CD4-positive, alpha-beta memory T cell (primary cell): Measurements from ENCODE around the gene MEST. TPM values are rescaled to one million over a fixed set of nuclear protein-coding genes. Genes with fewer than 3 reads are reported as not detected.

Source experiments
- CTCF ChIA-PET: fragments of 350-600 bp; sonication (Branson Sonifier 250); formaldehyde crosslinking; loops from one replicate; lab custom pipeline; 2021; ENCODE audit warnings: inconsistent platforms; ENCODE audit not compliant: partially characterized antibody; lab: Charles Lee
- POLR2A ChIA-PET: fragments of 350-600 bp; sonication (Branson Sonifier 250); formaldehyde crosslinking; loops from one replicate; lab custom pipeline; 2021; ENCODE audit not compliant: partially characterized antibody; lab: Charles Lee
- DNase-seq, 5 donors: peaks; one replicate each; pipeline versions ENCODE4 v3.0.0 to v3.0.0-alpha.2; 2020 to 2022; ENCODE audit warnings: mixed read lengths in 1 of 5
- H3K27ac ChIP-seq: one replicate; pipeline ENCODE4 v1.7.0; 2013; ENCODE audit warnings: low read depth, low read length
- H3K27me3 ChIP-seq: 2 replicates; pipeline ENCODE4 v1.7.0; 2013; ENCODE audit warnings: mild to moderate bottlenecking, low read length, moderate library complexity; ENCODE audit not compliant: insufficient read depth
- H3K36me3 ChIP-seq: 2 replicates; pipeline ENCODE4 v1.7.0; 2013; ENCODE audit warnings: mild to moderate bottlenecking, low read length, moderate library complexity; ENCODE audit not compliant: insufficient read depth
- H3K4me1 ChIP-seq: 2 replicates; pipeline ENCODE4 v1.7.0; 2013; ENCODE audit warnings: mild to moderate bottlenecking, low read length, moderate library complexity; ENCODE audit not compliant: insufficient read depth
- H3K4me3 ChIP-seq, 2 donors: one replicate each; pipeline ENCODE4 v1.7.0; 2013; ENCODE audit warnings: low read length in 2 of 2, mild to moderate bottlenecking in 1 of 2
- H3K9me3 ChIP-seq, 2 donors: one replicate each; pipeline ENCODE4 v1.7.0; 2013; ENCODE audit warnings: low read length in 2 of 2, control low read depth in 1 of 2; ENCODE audit not compliant: control insufficient read depth in 1 of 2
- H3K27ac Mint-ChIP-seq, 7 donors: one replicate each; pipeline ENCODE4 v1.8.0; 2020 to 2021; ENCODE audit warnings: mixed read lengths in 7 of 7, mild to moderate bottlenecking in 6 of 7, inconsistent platforms in 3 of 7, moderate library complexity in 3 of 7
- H3K27me3 Mint-ChIP-seq, 2 donors: one replicate each; pipeline ENCODE4 v1.8.0; 2020 to 2021; ENCODE audit warnings: mixed read lengths in 2 of 2
- H3K36me3 Mint-ChIP-seq, 2 donors: one replicate each; pipeline ENCODE4 v1.8.0; 2020 to 2021; ENCODE audit warnings: mixed read lengths in 2 of 2, inconsistent platforms in 1 of 2, mild to moderate bottlenecking in 1 of 2
- H3K4me1 Mint-ChIP-seq, 4 donors: one replicate each; pipeline ENCODE4 v1.8.0; 2020 to 2021; ENCODE audit warnings: mixed read lengths in 4 of 4, mild to moderate bottlenecking in 1 of 4
- H3K4me3 Mint-ChIP-seq, 8 donors: one replicate each; pipeline ENCODE4 v1.8.0; 2020 to 2021; ENCODE audit warnings: mixed read lengths in 8 of 8, mild to moderate bottlenecking in 7 of 8, moderate library complexity in 6 of 8, inconsistent platforms in 3 of 8
- H3K9me3 Mint-ChIP-seq, 8 donors: one replicate each; pipeline ENCODE4 v1.8.0; 2020 to 2021; ENCODE audit warnings: mixed read lengths in 8 of 8, mild to moderate bottlenecking in 5 of 8, inconsistent platforms in 3 of 8, moderate library complexity in 1 of 8
- intact Hi-C: fragments of 100-400 bp; cut with micrococcal nuclease; formaldehyde crosslinking; loops from one replicate; pipeline ENCODE4 v1.15.1; 2023
- polyA plus RNA-seq, 2 donors: library from polyadenylated mRNA; unstranded; fragments of 300-500 nt; fragmentation: Illumina TruSeq; gene quantifications; one replicate each; pipeline ENCODE4 v1.2.3, GENCODE V29; 2021
- total RNA-seq, 2 experiments: library from RNA; stranded (reverse); gene quantifications; one replicate each; pipeline ENCODE4 v1.2.3, GENCODE V29; 2021

The MEST gene
- total and polyA plus RNA-seq, 4 experiments from 2014 or later: 2.3 to 9.6 (median 3.1) TPM

GRCh38 chr7:130454959-130455358, 36.9 kb upstream of the MEST start:
- Histone ChIP-seq H3K36me3 (no peaks in the 10 kb centered on the region), H3K27ac (no peak overlapping the region), H3K4me3 (no peak overlapping the region), H3K9me3 (no peaks in the 10 kb centered on the region), H3K4me1 (peaks cover 13% of the 10 kb centered on the region), H3K27me3 (no peaks in the 10 kb centered on the region)
- peaks cover 2 to 11% (median 6%) of the 10 kb centered on the region in 4 donors for H3K4me1 Mint-ChIP-seq
- intact Hi-C loops: no loop called here
- DNase-seq: no peak
- POLR2A ChIA-PET: interaction anchor here (0.8 kb wide), 1 partner anchor 9 kb away, joined by 3 read pairs; no protein-coding TSS in a partner anchor
- H3K4me3 Mint-ChIP-seq: no peak overlapping the region
- CTCF ChIA-PET: no interaction called here
- H3K9me3 Mint-ChIP-seq: peaks cover 2 to 17% (median 11%) of the 10 kb centered on the region in 8 donors
- H3K27me3 Mint-ChIP-seq: peaks cover 2 to 6% of the 10 kb centered on the region in 2 donors
- peaks cover 0 to 2% of the 10 kb centered on the region in 2 donors for H3K36me3 Mint-ChIP-seq
- no peak overlapping the region for H3K27ac Mint-ChIP-seq

DNA sequence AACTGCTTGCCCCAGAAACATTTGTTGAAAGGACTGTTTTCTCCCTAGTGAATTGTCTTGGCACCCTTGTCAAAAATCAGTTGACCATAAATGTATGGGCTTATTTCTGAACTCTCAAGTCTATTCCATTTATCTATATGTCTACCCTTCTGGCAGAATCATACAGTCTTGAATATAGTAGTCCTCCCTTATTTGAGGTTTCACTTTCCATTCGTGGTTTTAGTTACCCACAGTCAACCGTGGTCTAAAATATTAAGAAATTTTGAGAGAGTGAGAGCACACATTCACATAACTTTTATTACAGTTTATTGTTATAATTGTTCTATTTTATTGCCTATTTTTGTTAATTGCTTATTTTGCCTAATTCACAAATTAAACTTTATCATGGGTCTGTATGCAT, 33.6 kb upstream of the MEST start:
- DNase-seq: peak in 3 of 5 donors; percentile 11 to 19 (median 17)
- H3K4me3 Mint-ChIP-seq: peak overlapping the region; percentile 33 to 76 (median 62)
- no peak overlapping the region for H3K27ac ChIP-seq

GRCh38 chr7:130461272-130461671, 30.6 kb upstream of the MEST start:
- Mint-ChIP-seq H3K36me3 (peaks cover 0 to 2% of the 10 kb centered on the region in 2 donors), H3K4me1 (peaks cover 2 to 11% (median 6%) of the 10 kb centered on the region in 4 donors), H3K27me3 (peaks cover 1 to 2% of the 10 kb centered on the region in 2 donors), H3K4me3 (no peak overlapping the region), H3K27ac (peak overlapping the region in 1 of 7 donors; percentile 34), H3K9me3 (peaks cover 2 to 25% (median 13%) of the 10 kb centered on the region in 8 donors)
- intact Hi-C loops: no loop called here
- no peak overlapping the region for H3K27ac ChIP-seq
- ChIA-PET POLR2A (no interaction called here), CTCF (no interaction called here)
- no peaks in the 10 kb centered on the region for H3K36me3 ChIP-seq
- no peaks in the 10 kb centered on the region for H3K27me3 ChIP-seq
- H3K9me3 ChIP-seq: no peaks in the 10 kb centered on the region
- H3K4me3 ChIP-seq: no peak overlapping the region
- DNase-seq: no peak
- peaks cover 13% of the 10 kb centered on the region for H3K4me1 ChIP-seq

More for the DNA sequence above, 33.6 kb upstream of the MEST start:
- H3K4me1 ChIP-seq: peaks cover 13% of the 10 kb centered on the region
- ChIA-PET POLR2A (interaction anchor here (0.8 kb wide), 1 partner anchor 27 kb away, joined by 3 read pairs; no protein-coding TSS in a partner anchor), CTCF (no interaction called here)
- Mint-ChIP-seq H3K9me3 (peaks cover 2 to 18% (median 12%) of the 10 kb centered on the region in 8 donors), H3K27me3 (peaks cover 2% of the 10 kb centered on the region in 2 donors), H3K36me3 (peaks cover 0 to 2% of the 10 kb centered on the region in 2 donors), H3K27ac (peak overlapping the region in 3 of 7 donors; percentile 38 to 67 (median 67)), H3K4me1 (peaks cover 2 to 11% (median 6%) of the 10 kb centered on the region in 4 donors)
- H3K4me3 ChIP-seq: no peak overlapping the region
- no peaks in the 10 kb centered on the region for H3K36me3 ChIP-seq
- intact Hi-C loops: no loop called here
- H3K9me3 ChIP-seq: no peaks in the 10 kb centered on the region
- H3K27me3 ChIP-seq: no peaks in the 10 kb centered on the region

GRCh38 chr7:130463553-130464434, 28.1 kb upstream of the MEST start:
- Mint-ChIP-seq H3K36me3 (no peaks in the 10 kb centered on the region), H3K9me3 (peaks cover 0 to 21% (median 10%) of the 10 kb centered on the region in 8 donors), H3K27me3 (peaks cover 3 to 9% of the 10 kb centered on the region in 2 donors), H3K4me1 (peaks cover 0 to 2% (median 0%) of the 10 kb centered on the region in 4 donors), H3K27ac (no peak overlapping the region), H3K4me3 (no peak overlapping the region)
- DNase-seq: no peak
- Histone ChIP-seq H3K4me1 (peaks cover 1% of the 10 kb centered on the region), H3K36me3 (no peaks in the 10 kb centered on the region), H3K4me3 (no peak overlapping the region), H3K9me3 (no peaks in the 10 kb centered on the region), H3K27me3 (no peaks in the 10 kb centered on the region), H3K27ac (no peak overlapping the region)
- intact Hi-C loops: no loop called here
- CTCF ChIA-PET: interaction anchor here (0.8 kb wide), 1 partner anchor 24 kb away, joined by 3 read pairs; no protein-coding TSS in a partner anchor
- POLR2A ChIA-PET: interaction anchor here (1.2 kb wide), 1 partner anchor 9 kb away, joined by 3 read pairs; no protein-coding TSS in a partner anchor

- H3K9me3 Mint-ChIP-seq: peaks cover 0 to 7% (median 0%) of the 10 kb centered on the region in 8 donors
- no peak for DNase-seq
- Histone ChIP-seq H3K27me3 (peaks cover 3% of the 10 kb centered on the region), H3K4me3 (no peak overlapping the region), H3K9me3 (no peaks in the 10 kb centered on the region), H3K4me1 (no peaks in the 10 kb centered on the region), H3K36me3 (no peaks in the 10 kb centered on the region), H3K27ac (no peak overlapping the region)
- intact Hi-C loops: no loop called here
- H3K4me1 Mint-ChIP-seq: no peaks in the 10 kb centered on the region
- no peak overlapping the region for H3K27ac Mint-ChIP-seq
- H3K36me3 Mint-ChIP-seq: no peaks in the 10 kb centered on the region
- ChIA-PET POLR2A (no interaction called here), CTCF (no interaction called here)
- no peak overlapping the region for H3K4me3 Mint-ChIP-seq
- H3K27me3 Mint-ChIP-seq: peaks cover 14 to 19% of the 10 kb centered on the region in 2 donors
Measured at GRCh38 chr7:130468612-130469011, 23.3 kb upstream of the MEST start.

GRCh38 chr7:130471974-130472373, 19.9 kb upstream of the MEST start:
- ChIA-PET POLR2A (no interaction called here), CTCF (no interaction called here)
- H3K4me1 Mint-ChIP-seq: peaks cover 0 to 3% (median 0%) of the 10 kb centered on the region in 4 donors
- no peak overlapping the region for H3K27ac ChIP-seq
- no peak overlapping the region for H3K4me3 ChIP-seq
- H3K27ac Mint-ChIP-seq: no peak overlapping the region
- no peaks in the 10 kb centered on the region for H3K9me3 ChIP-seq
- no peaks in the 10 kb centered on the region for H3K36me3 Mint-ChIP-seq
- peaks cover 18 to 24% of the 10 kb centered on the region in 2 donors for H3K27me3 Mint-ChIP-seq
- no peaks in the 10 kb centered on the region for H3K4me1 ChIP-seq
- H3K9me3 Mint-ChIP-seq: no peaks in the 10 kb centered on the region
- DNase-seq: no peak
- peaks cover 3% of the 10 kb centered on the region for H3K27me3 ChIP-seq
- H3K36me3 ChIP-seq: no peaks in the 10 kb centered on the region
- no peak overlapping the region for H3K4me3 Mint-ChIP-seq
- intact Hi-C loops: no loop called here

GRCh38 chr7:130473289-130473688, 18.6 kb upstream of the MEST start:
- DNase-seq: no peak
- CTCF ChIA-PET: no interaction called here
- peaks cover 0 to 5% (median 0%) of the 10 kb centered on the region in 4 donors for H3K4me1 Mint-ChIP-seq

More at GRCh38 chr7:130473289-130473688, 18.6 kb upstream of the MEST start:
- H3K4me3 ChIP-seq: no peak overlapping the region
- no peak overlapping the region for H3K27ac Mint-ChIP-seq
- H3K9me3 Mint-ChIP-seq: peaks cover 0 to under 1% (median 0%) of the 10 kb centered on the region in 8 donors
- peaks cover 3% of the 10 kb centered on the region for H3K27me3 ChIP-seq
- intact Hi-C loops: no loop called here
- no peaks in the 10 kb centered on the region for H3K36me3 Mint-ChIP-seq
- no peaks in the 10 kb centered on the region for H3K9me3 ChIP-seq
- H3K27me3 Mint-ChIP-seq: peaks cover 13 to 22% of the 10 kb centered on the region in 2 donors
- H3K4me1 ChIP-seq: no peaks in the 10 kb centered on the region
- no peak overlapping the region for H3K4me3 Mint-ChIP-seq
- H3K36me3 ChIP-seq: no peaks in the 10 kb centered on the region
- H3K27ac ChIP-seq: no peak overlapping the region
- POLR2A ChIA-PET: no interaction called here
